GM21529 (cell line): ENCODE results near the gene PCA3.

Experiments used
- ATAC-seq: cut with Tn5 transposase; IDR thresholded peaks from one replicate; pipeline ENCODE4 v1.9.1; 2021; ENCODE audit not compliant: unreplicated experiment

The PCA3 gene

DNA sequence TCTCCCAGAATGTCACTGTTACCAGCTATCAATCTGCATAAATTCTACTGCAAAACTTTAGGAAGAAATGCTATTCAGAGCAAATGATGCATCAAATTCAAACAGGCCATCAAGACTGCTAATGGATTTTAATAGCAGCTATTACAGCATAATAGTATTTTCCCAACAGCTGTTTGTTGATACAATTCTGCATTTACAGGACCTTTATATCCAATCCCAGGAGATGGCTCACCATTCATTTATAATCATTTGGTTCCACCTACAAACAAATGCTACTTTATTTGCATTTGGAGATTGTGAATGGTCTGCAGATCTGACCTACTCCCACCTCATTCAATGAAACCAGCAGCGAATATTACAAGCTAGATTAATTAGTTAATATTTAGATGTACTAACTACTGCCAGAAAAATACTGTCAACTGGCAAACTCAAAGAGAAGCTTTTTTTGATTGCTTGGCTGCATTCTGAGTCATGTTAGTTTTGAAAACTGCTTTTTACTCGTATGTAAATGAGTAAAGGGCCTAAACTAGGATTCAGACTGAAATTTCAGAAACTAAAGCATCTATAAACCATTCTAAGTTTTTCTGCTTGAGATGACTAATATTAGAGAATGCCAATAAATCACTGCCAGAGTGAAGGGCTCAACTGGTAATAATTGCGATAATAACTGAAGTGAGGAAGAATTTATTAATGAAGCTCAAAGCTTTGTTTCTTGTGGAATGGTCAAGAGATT is 7.1 kb upstream of the PCA3 start:
- ATAC-seq: peak; percentile 44

DNA sequence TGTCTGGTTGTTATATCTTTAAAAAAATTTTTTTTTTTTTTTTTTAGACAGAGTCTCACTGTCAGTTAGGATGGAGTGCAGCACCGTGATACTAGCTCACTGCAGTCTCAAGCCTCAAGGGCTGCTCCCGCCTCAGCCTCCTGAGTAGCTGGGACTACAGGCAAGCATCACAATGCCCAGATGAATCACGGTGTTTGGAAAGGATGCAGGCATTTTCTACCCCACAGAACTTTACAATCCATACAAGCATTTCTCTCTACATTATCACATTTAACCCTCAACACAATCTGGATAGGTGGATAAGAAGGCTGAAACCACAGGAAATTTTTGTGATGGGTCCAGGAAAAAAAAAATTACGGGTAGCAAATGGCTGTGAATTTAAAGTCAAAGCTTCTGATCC is 5.8 kb upstream of the PCA3 start:
- ATAC-seq: no peak

DNA sequence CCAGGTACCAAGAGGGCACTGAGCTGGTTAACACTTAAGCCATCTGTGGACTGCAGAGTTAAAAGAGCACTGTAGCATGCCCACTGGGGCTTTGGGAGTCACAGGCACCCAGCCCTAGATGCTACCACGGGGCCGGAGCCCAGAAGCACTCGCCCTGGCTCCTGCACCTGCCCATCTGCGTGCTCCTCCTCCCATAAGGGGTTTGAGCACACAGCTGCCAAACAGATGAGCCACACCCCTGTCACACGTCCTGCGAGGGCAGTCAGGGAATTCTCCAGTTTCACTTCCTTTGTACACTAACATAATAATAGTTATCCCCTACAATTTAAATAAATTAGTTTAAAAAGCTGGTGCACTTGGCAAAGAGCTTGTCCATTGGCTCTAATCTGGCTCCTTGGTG is 4.5 kb upstream of the PCA3 start:
- no peak for ATAC-seq

DNA sequence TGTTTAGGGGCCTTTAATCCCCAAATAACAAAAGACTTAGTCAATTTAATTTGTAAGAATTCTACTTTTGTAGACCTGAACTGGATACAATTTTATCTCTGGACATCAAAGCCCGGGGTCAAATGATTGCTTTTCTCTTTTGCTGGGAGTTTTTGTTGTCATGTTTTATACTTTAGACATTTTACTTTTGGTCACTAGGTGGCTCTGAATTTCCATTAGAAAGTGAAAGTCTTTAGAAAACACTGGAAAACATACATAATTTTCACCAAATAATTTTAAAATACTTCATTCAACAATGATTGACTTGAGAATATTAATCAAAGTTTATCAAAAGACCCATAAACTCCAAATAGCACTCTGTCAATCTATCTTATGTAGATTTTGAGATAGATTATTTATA is 2.8 kb upstream of the PCA3 start:
- ATAC-seq: no peak

DNA sequence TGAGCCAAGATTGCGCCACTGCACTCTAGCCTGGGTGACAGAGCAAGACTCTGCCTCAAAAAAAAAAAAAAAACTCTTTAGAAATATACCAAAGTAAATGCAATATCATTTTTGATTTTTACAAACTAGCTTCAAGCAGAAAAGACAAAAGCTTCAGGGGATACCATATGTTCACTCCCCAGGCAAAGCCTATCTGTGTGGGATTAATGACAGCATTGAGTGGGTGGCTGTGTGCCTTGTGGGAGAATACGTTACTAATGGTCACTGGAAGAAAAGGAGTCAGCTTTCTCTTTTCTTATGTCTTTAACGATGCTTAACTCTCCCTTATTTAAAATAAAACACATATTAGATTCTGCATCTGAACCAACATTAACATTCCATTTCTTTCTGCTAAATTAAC is 1.9 kb downstream of the PCA3 start:
- no peak for ATAC-seq

DNA sequence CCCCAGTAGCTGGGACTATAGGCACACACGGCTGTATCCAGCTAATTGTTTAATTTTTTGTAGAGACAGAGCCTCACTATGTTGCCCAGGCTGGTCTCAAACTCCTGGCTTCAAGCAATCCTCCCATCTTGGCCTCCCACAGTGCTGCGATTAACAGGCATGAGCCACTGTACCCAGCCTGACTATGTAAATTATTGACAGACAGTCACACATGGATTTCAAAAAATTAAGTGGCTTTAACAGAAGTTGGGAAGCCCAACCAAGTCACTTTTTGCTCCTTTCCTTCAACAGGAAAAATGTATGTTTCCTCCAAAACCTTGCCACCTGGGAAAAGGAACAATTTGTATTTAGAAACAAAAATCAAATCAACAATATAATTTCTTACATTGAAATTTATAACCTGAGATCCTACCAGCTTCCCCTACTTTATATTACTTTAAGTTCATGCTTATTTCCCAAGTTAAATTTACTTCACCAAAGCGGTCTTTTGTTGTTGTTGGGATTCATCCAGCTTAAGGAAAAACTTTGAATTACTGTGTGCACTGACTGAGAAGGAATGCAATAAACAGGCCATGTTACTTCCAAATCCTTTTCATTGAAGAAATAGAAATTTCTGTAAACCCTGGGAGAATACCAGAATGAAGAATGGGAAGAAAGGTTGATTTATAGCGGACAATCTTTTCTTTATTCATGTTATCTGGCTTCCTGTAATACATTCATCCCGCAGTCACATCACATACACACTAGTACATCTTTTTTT is 8.6 kb downstream of the PCA3 start:
- no peak for ATAC-seq

DNA sequence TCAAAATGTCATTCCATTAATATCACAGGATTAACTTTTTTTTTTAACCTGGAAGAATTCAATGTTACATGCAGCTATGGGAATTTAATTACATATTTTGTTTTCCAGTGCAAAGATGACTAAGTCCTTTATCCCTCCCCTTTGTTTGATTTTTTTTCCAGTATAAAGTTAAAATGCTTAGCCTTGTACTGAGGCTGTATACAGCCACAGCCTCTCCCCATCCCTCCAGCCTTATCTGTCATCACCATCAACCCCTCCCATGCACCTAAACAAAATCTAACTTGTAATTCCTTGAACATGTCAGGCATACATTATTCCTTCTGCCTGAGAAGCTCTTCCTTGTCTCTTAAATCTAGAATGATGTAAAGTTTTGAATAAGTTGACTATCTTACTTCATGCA is 20.6 kb downstream of the PCA3 start:
- ATAC-seq: no peak

DNA sequence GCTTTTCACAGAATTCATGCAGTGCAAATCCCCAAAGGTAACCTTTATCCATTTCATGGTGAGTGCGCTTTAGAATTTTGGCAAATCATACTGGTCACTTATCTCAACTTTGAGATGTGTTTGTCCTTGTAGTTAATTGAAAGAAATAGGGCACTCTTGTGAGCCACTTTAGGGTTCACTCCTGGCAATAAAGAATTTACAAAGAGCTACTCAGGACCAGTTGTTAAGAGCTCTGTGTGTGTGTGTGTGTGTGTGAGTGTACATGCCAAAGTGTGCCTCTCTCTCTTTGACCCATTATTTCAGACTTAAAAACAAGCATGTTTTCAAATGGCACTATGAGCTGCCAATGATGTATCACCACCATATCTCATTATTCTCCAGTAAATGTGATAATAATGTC is 21.3 kb downstream of the PCA3 start:
- no peak for ATAC-seq

DNA sequence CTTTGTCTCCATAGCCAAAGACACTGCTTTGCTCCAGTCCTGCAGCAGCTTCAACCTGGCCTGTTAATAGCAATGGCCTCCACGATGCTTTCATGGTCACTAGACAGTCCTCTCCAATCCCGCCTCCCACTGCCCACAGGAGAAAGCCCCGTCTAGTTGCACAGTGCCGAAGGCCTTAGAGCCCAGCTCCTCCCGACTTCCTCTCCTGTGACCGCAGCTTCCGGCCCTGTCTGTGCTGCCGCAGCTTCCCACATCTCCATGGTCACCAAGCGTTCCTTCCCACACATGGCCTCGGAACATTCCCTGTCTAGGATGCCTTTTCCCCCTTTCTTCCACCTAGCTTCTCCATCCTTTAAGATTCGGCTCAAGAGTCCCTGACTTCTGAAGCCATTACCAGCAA is 23.4 kb downstream of the PCA3 start:
- ATAC-seq: no peak

DNA sequence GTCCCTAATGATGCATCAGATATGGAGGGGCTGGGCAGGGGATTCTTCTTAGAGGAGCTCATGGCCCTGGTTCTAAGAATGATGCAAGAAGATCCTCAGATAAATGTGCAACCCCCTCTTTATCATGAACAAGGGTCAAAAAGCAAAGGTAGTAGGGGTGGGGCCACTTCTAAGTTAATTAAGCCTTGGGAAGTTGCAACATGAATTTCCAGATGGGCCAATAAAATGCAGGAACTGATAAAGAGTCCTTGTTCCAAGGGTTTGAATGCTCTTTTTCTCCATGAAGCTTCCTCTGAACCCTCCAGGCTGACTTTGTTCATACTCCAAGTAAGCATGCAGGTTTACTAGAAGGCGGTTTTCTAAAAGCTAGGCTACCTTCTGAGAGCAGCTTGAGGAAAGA is 25.6 kb downstream of the PCA3 start:
- ATAC-seq: no peak

DNA sequence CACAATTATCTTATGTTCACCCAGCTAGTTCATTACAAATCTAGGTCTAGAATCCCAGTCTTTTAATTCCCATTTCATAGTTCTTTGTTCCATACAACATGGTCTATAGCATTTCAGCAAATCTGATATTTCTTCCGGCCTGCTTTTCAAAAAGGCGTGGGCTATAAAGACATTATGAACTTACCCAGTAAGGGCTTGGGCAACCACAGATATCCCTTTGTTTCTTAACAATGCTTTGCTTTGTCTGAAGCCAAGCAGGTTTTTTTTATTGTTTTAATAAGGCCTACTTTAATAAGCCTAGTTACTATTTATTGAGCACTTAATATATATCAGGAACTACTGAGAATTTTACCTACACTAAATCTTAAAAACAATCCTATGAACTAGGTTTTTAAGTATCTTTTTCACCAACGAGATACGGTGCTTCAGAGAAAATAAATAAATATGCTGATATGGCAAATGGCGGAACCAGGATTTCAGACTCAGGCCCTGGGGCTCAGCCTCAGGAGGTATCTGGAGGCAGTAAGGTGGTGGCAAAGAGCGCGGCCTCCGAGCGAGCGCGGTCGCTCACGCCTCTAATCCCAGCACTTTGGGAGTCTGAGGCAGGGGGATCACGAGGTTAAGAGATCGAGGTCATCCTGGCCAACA is 29.7 kb downstream of the PCA3 start:
- ATAC-seq: no peak

DNA sequence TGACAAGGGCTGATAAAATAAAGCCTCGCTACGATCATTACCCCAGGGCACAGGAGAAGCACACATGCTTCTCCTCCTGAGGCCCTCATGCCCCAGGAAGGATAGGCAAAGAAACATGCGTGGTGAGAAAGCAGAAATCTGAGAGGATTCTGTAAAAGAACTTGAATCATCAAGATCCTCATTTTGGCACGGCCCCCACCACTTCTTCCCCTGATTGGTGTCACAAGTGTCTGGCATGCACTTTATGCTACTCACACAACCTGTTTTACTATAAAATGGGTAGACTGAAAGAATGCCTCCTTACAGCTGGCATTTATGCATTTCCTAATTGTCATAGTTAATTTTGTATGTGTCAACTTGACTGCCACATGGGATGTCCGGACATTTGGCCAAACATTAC is 32.1 kb downstream of the PCA3 start:
- no peak for ATAC-seq

DNA sequence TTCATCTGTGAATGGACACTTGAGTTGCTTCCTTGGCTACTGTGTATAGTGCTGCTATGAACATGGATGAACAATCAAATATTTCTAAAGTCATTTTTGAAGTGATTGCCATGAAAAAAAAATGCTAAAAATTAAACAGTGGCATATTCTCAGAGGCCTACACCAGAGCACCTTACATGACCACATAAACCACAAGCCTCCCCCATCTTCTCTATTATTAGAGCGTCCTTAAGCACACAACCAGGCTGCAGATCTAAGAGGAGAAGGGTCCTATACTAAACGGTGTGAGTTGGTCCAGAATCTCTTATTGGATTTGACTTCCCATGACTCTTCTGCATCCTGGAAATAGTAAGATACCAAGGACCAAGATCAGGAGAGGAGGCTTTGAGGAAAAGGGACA is 34.3 kb downstream of the PCA3 start:
- ATAC-seq: no peak

DNA sequence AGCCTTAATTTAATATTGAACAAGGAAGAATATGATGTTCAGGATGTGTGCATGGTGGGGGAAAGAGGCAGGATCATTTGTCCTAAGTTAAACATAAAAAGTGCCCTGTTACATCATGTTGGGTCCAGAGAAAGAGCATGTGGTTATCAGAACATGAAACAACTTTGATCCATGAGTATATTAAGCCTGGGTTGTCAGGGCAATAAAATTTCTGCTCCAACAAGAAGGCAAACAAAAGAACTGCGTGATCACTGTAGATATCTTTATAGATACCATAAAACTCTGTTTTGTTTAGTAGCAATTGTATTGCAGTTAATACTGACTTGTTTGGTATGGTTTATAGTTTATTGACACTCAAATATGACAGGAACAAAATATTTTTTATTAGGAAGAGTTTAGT is 35.2 kb downstream of the PCA3 start:
- no peak for ATAC-seq

DNA sequence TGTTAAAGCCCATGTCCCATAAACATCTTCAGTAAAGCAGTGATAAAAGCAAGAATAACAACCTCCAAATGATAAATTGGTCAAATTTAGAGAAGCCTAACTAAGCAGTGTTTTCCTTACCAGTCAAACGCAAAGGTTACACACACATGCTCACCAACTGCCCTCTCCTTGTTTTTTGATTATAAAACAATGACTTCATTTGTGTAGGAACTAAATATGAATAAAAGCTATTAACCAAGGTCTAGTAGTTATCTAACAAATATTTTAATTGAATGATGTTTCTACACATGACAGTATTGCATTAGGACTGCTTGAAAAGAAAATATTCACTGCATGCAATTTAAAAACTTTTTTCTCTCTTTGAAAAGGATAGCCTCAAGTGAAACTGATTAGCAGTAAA is 36.7 kb downstream of the PCA3 start:
- ATAC-seq: no peak

DNA sequence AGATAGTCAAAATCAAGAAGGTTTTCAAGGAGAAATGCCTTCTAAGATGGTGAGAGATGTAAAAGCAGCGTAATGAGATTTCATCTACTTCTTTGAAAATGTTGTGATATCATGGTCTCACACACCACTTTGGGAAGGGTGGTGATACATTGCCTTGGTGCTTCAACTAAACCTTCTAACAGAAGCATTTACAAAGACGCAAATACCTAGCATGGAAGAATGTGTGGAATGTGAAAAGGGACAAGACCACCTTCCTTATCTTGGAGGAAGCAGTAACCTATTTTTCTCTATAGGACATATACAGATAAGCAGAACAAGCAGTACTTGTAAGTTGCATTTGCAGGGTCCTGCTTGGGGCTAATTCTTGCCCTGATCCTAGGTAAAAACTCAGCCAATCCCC is 38.8 kb downstream of the PCA3 start:
- ATAC-seq: no peak

DNA sequence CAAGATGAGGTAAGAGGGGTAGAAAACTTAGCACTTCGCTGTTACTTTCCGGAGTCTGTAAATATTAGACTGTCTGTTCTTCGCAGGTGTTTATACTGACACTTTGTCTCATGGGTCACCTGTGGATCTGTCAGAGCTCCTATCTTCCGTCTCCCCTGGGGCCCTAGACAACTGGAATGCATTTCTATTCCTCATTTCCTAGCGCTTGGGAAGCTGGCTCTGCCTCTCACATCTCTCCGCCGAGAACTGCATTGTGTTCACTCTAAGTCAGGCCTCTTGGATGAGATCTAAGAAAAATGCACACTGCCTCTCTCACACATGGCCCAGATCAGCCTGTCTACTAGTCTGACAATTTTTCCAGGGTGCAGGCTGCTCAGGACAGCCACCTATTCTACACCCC is 39.5 kb downstream of the PCA3 start:
- no peak for ATAC-seq

DNA sequence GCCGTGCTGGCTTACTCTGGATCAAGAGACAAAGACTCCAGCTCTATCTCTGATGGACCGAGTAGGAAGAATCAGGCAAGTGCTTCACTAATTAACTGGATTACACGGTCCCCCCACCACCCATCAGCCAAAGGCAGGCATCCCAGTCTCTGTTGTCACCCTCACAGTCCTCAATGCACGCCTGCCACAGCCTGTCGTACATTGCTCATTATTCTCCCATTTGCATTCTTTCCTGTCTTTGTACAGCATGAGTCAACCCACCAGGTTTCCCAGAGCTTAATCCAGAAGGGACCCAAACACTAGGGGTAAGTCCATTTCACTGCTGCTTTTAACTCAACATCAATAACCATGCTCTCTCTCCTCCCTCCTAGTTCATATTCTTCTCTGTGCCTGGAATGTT is 44.4 kb downstream of the PCA3 start:
- ATAC-seq: no peak

DNA sequence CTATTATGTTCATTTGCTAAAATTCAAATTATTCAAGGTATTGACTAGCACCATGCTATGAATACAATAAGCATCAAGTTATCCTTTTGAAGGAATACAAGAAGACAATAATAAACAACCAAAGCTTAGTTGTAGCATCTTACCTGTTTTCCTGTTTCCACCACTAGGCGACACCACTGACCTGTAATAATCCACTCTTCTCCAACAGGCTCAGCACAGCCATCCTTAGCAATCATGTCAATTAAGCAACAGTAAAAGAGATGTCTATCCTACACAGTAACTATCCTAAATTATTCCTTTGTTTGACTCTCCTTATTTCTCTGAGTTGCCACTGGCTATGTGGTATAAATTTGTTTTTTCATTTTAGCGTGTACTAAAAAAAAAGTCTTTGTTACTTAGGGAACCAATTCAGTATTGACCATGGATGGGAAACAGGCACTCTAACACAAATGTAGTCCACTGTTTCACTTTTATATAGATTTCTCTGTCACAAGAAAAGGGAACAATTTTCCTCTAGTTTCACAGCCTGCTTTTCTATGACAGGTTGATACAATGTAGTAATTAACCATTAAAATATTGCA is 46.2 kb downstream of the PCA3 start:
- ATAC-seq: peak; percentile 87

DNA sequence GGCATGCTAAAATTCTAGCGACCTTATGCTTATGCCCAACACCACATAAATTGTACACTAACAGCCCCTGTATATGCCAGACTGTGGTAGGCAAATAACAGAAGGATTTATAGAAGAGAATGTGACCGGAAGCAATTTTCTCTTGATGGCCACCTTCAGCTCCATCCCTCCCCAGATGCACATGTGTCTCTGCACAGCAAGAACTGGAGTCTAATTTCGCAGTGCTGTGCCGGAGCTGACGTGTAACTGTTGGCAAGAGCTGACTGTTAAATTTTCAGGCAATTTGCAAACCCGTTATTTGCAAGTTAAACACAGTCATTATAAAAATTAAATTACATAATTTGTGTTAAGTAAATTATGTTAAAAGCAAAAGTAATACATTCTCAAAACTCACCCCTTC is 48.4 kb downstream of the PCA3 start:
- ATAC-seq: no peak

DNA sequence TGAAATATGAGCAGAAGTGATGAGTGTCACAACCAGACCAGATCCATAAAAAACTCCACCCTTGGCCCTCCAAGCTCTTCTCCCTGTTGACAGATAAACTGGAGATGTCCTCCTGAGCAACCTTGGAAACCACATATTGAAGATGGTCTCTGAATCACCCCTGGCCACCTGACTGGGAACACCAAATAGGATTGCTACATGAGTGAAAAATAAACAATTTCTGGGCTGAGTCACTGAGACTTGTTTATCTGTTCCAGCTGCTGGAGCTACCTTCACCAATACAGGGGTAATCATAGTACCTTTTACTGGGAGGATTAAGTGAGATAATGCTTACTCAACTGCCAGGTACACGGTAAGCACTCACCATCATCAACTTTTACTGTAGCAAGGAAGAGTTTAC is 53.3 kb downstream of the PCA3 start:
- ATAC-seq: no peak

DNA sequence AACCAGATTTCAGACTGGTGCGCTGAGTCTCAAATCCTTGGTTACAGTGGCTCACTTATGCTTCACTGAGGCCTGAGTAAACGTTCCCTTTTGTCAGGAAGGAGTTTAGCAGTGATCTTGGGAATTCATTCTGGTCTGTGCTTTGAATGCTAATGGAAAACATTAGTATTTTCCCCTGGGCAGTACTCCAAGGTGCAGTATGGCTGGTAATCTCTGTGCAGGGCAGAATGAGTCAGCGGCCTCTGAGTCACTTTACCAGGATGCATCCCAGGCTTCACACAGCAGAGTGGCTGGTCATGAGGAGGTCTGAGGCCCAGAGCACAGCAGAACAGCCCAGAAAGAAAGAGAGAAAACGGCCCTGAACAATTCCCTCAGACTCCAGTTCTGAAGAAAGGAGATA is 54.0 kb downstream of the PCA3 start:
- no peak for ATAC-seq
